Upper lobe of left lung (tissue), 6 donors: ENCODE data around the gene SETD5. TPM values are rescaled to one million over a fixed set of nuclear protein-coding genes. Genes with fewer than 3 reads are reported as not detected.

Experiments
- ATAC-seq, 2 donors: fragments of 200-7000 bp; cut with Tn5 transposase; one replicate each; pipeline ENCODE4 v1.9.1; 2022; ENCODE audit warnings: mild to moderate bottlenecking in 2 of 2, moderate library complexity in 2 of 2; ENCODE audit not compliant: low FRiP score in 2 of 2
- DNase-seq, 2 donors: peaks; one replicate each; pipeline ENCODE4 v3.0.0-alpha.2; 2019 to 2020
- H3K27ac ChIP-seq, 4 donors: fragments of 200-600 bp; sonication (generic); one replicate each; pipeline ENCODE4 v1.5.1; 2016 to 2019
- H3K27me3 ChIP-seq, 4 donors: fragments of 200-600 bp; sonication (generic); one replicate each; pipeline ENCODE4 v1.5.1; 2017 to 2019
- H3K36me3 ChIP-seq, 4 donors: fragments of 200-600 bp; sonication (generic); one replicate each; pipeline ENCODE4 v1.5.1; 2016 to 2019
- H3K4me1 ChIP-seq, 4 donors: fragments of 200-600 bp; sonication (generic); one replicate each; pipeline ENCODE4 v1.5.1; 2018 to 2019
- H3K4me3 ChIP-seq, 4 donors: fragments of 200-600 bp; sonication (generic); one replicate each; pipeline ENCODE4 v1.5.1; 2017 to 2019; ENCODE audit warnings: mild to moderate bottlenecking in 2 of 4, moderate library complexity in 1 of 4
- H3K9me3 ChIP-seq, 4 donors: fragments of 200-600 bp; sonication (generic); one replicate each; pipeline ENCODE4 v1.5.1; 2018 to 2019
- EP300 ChIP-seq, 4 donors: sonication (generic); formaldehyde crosslinking; IDR thresholded peaks; one replicate each; pipeline ENCODE4 v1.5.1; 2017; ENCODE audit warnings: antibody characterized with exemption in 4 of 4, control low read depth in 2 of 4
- POLR2A ChIP-seq, 4 donors: fragments of 450-650 bp; IDR thresholded peaks; one replicate each; pipeline ENCODE4 v1.5.1; 2016 to 2017; ENCODE audit warnings: antibody characterized with exemption in 4 of 4, mild to moderate bottlenecking in 2 of 4
- POLR2AphosphoS5 ChIP-seq, 2 donors: sonication (generic); formaldehyde crosslinking; IDR thresholded peaks; one replicate each; pipeline ENCODE4 v1.5.1; 2017; ENCODE audit warnings: antibody characterized with exemption in 2 of 2
- WGBS, 2 donors: methylation state at CpG; one replicate each; pipeline ENCODE4 v1.1.5; 2017 to 2018; 5-methylcytosine and 5-hydroxymethylcytosine counted together
- total RNA-seq, 6 donors: library from RNA; depleted of rRNA in 4 of 6; stranded (reverse); fragments of >200 nt in 4 of 6; gene quantifications; one replicate each; pipeline versions ENCODE4 v1.1.0 to v1.2.1, GENCODE V29; 2016 to 2021
- TF ChIP-seq, protein P1 (sequence below), 6 experiments: fragments of 450-650 bp in 4 of 6; fragments of 200-600 bp in 2 of 6; sonication (generic) in 2 of 6; IDR thresholded peaks; one replicate each; pipeline ENCODE4 v1.5.1; 2016 to 2019; ENCODE audit warnings: antibody characterized with exemption in 6 of 6
- donor health status: DM: no; HTN: no; CAD: no; lungs with moderate emphysema.
- donor health status: DM: no; HTN: yes; CAD: no; lungs with severe emphysema.

Gene SETD5
- total RNA-seq, 6 donors from 2014 or later: 75.1 to 213 (median 113) TPM

DNA sequence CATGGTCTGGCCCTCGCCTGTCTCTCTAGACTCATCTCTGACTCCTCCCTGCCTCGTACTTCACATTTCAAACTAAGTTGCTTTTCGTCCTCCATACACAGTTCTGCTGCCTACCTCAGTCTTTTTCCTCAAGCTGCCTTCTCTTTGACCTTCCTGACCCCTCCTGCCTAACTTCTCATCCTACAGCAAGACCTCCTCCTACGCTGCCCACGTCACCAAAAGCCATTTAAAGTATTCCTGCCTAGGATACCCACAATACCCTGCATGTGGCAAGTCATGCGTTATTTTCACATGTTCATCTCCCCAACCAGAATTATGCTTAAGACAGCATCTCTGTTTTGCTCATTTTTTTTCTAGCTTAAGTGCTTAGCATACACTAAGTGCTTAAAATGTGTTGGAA is 99.5 kb downstream of the SETD5 start:
- DNase-seq (no peak), ATAC-seq (no peak)
- no peaks in the 10 kb centered on the region for H3K36me3 ChIP-seq
- H3K27ac ChIP-seq: no peak overlapping the region
- WGBS, 2 donors: 80 to 85% methylated on average over 6 of the region's 6 CpGs
- no peak overlapping the region for H3K4me3 ChIP-seq
- H3K4me1 ChIP-seq: peaks cover 6 to 14% (median 10%) of the 10 kb centered on the region in 4 donors
- no peaks in the 10 kb centered on the region for H3K9me3 ChIP-seq
- TF ChIP-seq POLR2AphosphoS5 (IDR thresholded peaks at IDR 0.05) (no peak), EP300 (IDR thresholded peaks at IDR 0.05) (no peak), POLR2A (IDR thresholded peaks at IDR 0.05) (no peak)
- TF ChIP-seq, protein P1, sequence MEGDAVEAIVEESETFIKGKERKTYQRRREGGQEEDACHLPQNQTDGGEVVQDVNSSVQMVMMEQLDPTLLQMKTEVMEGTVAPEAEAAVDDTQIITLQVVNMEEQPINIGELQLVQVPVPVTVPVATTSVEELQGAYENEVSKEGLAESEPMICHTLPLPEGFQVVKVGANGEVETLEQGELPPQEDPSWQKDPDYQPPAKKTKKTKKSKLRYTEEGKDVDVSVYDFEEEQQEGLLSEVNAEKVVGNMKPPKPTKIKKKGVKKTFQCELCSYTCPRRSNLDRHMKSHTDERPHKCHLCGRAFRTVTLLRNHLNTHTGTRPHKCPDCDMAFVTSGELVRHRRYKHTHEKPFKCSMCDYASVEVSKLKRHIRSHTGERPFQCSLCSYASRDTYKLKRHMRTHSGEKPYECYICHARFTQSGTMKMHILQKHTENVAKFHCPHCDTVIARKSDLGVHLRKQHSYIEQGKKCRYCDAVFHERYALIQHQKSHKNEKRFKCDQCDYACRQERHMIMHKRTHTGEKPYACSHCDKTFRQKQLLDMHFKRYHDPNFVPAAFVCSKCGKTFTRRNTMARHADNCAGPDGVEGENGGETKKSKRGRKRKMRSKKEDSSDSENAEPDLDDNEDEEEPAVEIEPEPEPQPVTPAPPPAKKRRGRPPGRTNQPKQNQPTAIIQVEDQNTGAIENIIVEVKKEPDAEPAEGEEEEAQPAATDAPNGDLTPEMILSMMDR (IDR thresholded peaks at IDR 0.05): no peak
- H3K27me3 ChIP-seq: peaks cover 0 to 12% (median 6%) of the 10 kb centered on the region in 4 donors

GRCh38 chr3:9497821-9498565 is 100.6 kb downstream of the SETD5 start:
- Histone ChIP-seq H3K36me3 (no peaks in the 10 kb centered on the region), H3K27ac (no peak overlapping the region), H3K9me3 (no peaks in the 10 kb centered on the region), H3K4me1 (peaks cover 6 to 14% (median 10%) of the 10 kb centered on the region in 4 donors), H3K4me3 (no peak overlapping the region), H3K27me3 (peaks cover 0 to 12% (median 6%) of the 10 kb centered on the region in 4 donors)
- ATAC-seq: no peak
- 79 to 89% methylated on average over 8 of the region's 8 CpGs for WGBS, 2 donors
- no peak for DNase-seq
- TF ChIP-seq POLR2AphosphoS5 (IDR thresholded peaks at IDR 0.05) (no peak), EP300 (IDR thresholded peaks at IDR 0.05) (no peak), POLR2A (IDR thresholded peaks at IDR 0.05) (no peak)
- TF ChIP-seq, protein P1 (IDR thresholded peaks at IDR 0.05): no peak

DNA sequence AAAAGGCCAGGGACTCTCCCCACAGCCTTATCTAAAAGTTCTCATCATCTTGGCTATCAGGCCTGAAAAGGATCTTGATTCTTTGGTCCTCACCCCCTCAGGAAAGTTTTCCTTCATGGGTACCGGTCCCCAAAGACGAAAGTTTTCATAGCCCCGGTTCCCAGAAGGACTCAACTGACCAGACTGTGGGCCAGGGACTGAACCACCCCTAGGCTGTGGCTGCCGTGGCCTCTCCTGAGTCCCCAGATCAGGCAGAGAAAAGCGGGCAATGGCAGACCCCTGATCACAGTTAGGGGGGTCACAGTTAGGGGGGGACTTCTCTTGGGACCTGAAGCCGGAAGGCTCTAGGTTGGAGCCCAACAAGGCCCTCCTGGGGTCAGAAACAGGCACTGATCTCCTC is 101.4 kb downstream of the SETD5 start:
- Histone ChIP-seq H3K4me1 (peaks cover 6 to 14% (median 10%) of the 10 kb centered on the region in 4 donors), H3K36me3 (no peaks in the 10 kb centered on the region), H3K27ac (no peak overlapping the region), H3K27me3 (peaks cover 0 to 12% (median 6%) of the 10 kb centered on the region in 4 donors), H3K4me3 (no peak overlapping the region), H3K9me3 (no peaks in the 10 kb centered on the region)
- DNase-seq (no peak), ATAC-seq (no peak)
- WGBS, 2 donors: 82 to 87% methylated on average over 3 to 6 of the region's 6 CpGs
- TF ChIP-seq POLR2AphosphoS5 (IDR thresholded peaks at IDR 0.05): no peak

DNA sequence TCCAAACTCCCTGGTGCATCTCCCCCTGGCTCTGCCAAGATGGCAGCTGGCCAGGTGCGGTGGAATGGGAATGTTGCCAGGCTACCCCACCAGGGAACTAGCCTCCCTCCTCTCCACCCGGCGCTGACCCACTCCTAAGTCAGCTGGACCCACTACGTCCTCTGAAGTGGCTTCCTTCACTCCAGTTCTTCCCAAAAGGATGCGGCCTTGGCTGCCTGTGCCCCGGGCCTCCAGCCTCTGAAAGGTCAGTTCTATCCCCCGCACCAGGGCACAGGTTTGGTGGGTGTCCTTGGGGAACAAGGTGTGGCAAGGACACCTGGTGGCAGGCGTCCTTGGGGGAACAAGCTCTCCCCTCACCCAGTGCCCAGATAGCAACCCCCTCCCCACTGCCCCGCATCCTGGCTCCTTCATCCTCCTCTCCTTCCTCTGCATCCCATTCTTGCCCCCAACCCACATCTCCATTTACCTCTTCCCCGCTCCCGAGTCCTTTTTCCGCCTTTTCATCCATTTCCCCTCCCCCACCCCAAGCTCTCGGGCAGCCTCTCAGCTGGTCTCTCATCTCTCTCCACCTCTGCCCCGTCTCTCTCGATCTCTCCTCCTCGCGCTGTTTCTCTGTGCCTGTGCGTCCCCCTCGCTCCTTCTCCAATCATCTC is 102.2 kb downstream of the SETD5 start:
- peaks cover 0 to 12% (median 6%) of the 10 kb centered on the region in 4 donors for H3K27me3 ChIP-seq
- TF ChIP-seq POLR2AphosphoS5 (IDR thresholded peaks at IDR 0.05) (no peak), EP300 (IDR thresholded peaks at IDR 0.05) (no peak), POLR2A (IDR thresholded peaks at IDR 0.05) (no peak)
- TF ChIP-seq, protein P1 (IDR thresholded peaks at IDR 0.05): no peak
- ATAC-seq (no peak), DNase-seq (peak in 1 of 2 donors; percentile 46)
- H3K27ac ChIP-seq: no peak overlapping the region
- 23 to 33% methylated on average over 17 to 19 of the region's 19 CpGs for WGBS, 2 donors
- H3K36me3 ChIP-seq: no peaks in the 10 kb centered on the region
- peaks cover 6 to 14% (median 10%) of the 10 kb centered on the region in 4 donors for H3K4me1 ChIP-seq
- H3K4me3 ChIP-seq: no peak overlapping the region
- H3K9me3 ChIP-seq: no peaks in the 10 kb centered on the region
